ENCODE results near the gene AMN1.
"Not testable (repeated sequence)": the region's sequence is repeated elsewhere in the genome, so short reads cannot be mapped to it uniquely, and the experiment has no call there.

The AMN1 gene

GRCh38 chr12:31672521-31672920 is 56.3 kb downstream of the AMN1 start:
- DNase-seq: no peak

GRCh38 chr12:31669582-31669981 is 59.2 kb downstream of the AMN1 start:
- DNase-seq: not testable (repeated sequence)

- DNase-seq: no peak
Observed at GRCh38 chr12:31669020-31669419, 59.8 kb downstream of the AMN1 start.

- no peak for DNase-seq
Observed at GRCh38 chr12:31664038-31664437, 64.8 kb downstream of the AMN1 start.

- DNase-seq: no peak
Observed at GRCh38 chr12:31663576-31663975, 65.2 kb downstream of the AMN1 start.

- DNase-seq: no peak
Observed at GRCh38 chr12:31662176-31662849, 66.5 kb downstream of the AMN1 start.

GRCh38 chr12:31659087-31659942 is 69.5 kb downstream of the AMN1 start, which contains the start of gene ETFBKMT:
Gene ETFBKMT, plus strand, starts transcription at chr12:31659688. Its CDS starts 2,266 bp downstream, at chr12:31661954.
- DNase-seq: peak; percentile 88

- no peak for DNase-seq
Observed at GRCh38 chr12:31658471-31659086, 70.2 kb downstream of the AMN1 start.

- DNase-seq: no peak
Observed at GRCh38 chr12:31655792-31656191, 73.0 kb downstream of the AMN1 start.

- DNase-seq: no peak
Observed at GRCh38 chr12:31655208-31655607, 73.6 kb downstream of the AMN1 start.

GRCh38 chr12:31651893-31652521 is 76.8 kb downstream of the AMN1 start:
- no peak for DNase-seq

- no peak for DNase-seq
Observed at GRCh38 chr12:31650918-31651317, 77.9 kb downstream of the AMN1 start.

- no peak for DNase-seq
Observed at GRCh38 chr12:31647086-31647491, 81.7 kb downstream of the AMN1 start.

- DNase-seq: no peak
Observed at GRCh38 chr12:31645924-31646323, 82.9 kb downstream of the AMN1 start.

- DNase-seq: no peak
Observed at GRCh38 chr12:31644536-31644935, 84.3 kb downstream of the AMN1 start.

- DNase-seq: no peak
Observed at GRCh38 chr12:31641509-31642090, 87.2 kb downstream of the AMN1 start.

GRCh38 chr12:31634620-31635019 is 94.2 kb downstream of the AMN1 start:
- no peak for DNase-seq

- DNase-seq: no peak
Observed at GRCh38 chr12:31633464-31633863, 95.4 kb downstream of the AMN1 start.

- DNase-seq: no peak
Observed at GRCh38 chr12:31631809-31632208, 97.0 kb downstream of the AMN1 start.

- no peak for DNase-seq
Observed at GRCh38 chr12:31631023-31631724, 97.6 kb downstream of the AMN1 start.

GRCh38 chr12:31629756-31630732 is 98.8 kb downstream of the AMN1 start:
- peak; percentile 69 for DNase-seq
